Muscle of back (tissue), 11 donors: ENCODE data around the gene TUSC2. TPM values are rescaled to one million over a fixed set of nuclear protein-coding genes. Genes with fewer than 3 reads are reported as not detected.

Source experiments
- DNase-seq, 3 donors: peaks; one replicate each; pipeline versions ENCODE4 v3.0.0 to v3.0.0-alpha.2; 2013
- polyA plus RNA-seq, 10 donors: library from polyadenylated mRNA; unstranded; fragments of 120-200 nt; gene quantifications; one replicate each; pipeline ENCODE4 v1.2.1, GENCODE V29; 2013; ENCODE audit not compliant: insufficient read length in 10 of 10

TUSC2 gene
- polyA plus RNA-seq, 10 donors, result 14.3 to 20.2 (median 15.9) TPM

DNA sequence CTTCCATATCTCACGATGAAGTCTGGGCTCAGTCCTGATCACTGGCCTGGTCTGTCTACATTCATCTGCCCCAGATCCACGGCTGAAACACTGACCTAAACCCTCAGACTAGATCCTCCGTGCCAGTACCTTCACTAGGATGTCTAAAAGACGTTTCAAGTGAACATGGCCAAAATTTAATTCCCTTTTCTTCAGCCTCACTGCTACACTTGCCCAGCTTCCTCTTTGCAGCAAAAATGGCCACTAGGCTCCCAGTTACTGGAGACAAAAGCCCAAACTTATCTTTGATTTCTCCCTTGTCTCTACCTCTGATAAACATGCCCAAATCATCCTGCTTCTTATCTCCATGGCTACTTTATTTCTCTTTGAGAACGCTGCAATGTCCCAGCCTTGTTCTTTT, 10.9 kb upstream of the TUSC2 start:
- DNase-seq, result no peak

- peak; percentile 99 to 100 (median 99) for DNase-seq
These were observed 9.3 kb upstream of the TUSC2 start for GRCh38 chr3:50337175-50337861.

DNA sequence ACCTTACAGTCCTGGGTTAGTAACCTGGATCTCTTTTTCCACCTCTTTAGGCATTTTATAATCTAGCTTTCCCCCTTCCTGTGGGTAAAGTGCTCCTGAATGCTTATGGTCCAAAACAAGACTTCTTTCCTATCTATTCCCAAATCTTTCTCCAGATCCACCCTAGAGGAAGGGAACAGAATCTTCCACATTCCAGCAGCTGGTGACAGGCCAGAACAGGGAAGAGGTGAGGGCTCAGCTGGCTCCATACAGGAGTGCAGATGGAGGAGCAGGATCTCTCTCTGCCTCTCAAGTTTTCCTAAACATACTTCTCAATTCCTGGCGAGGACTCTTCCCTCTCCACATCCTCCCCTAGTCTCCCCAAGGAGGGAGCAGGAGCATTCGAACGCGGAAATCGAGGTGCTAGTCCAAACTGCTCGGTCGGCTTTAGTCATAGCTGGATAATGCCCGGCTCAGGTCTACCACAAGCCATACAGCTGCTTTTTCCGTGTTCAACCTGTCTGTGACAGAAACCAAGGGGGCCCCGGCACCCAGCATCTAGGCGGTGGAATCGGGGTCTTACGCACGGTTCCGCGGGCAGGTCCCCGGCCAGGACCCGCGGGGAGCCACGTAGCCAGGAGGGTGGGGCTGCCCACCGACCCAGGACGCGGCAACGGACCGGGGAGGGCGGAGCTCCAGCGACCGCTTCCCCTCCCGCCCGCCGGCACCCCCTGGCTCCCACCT, 8.6 kb upstream of the TUSC2 start:
- DNase-seq, result no peak

DNA sequence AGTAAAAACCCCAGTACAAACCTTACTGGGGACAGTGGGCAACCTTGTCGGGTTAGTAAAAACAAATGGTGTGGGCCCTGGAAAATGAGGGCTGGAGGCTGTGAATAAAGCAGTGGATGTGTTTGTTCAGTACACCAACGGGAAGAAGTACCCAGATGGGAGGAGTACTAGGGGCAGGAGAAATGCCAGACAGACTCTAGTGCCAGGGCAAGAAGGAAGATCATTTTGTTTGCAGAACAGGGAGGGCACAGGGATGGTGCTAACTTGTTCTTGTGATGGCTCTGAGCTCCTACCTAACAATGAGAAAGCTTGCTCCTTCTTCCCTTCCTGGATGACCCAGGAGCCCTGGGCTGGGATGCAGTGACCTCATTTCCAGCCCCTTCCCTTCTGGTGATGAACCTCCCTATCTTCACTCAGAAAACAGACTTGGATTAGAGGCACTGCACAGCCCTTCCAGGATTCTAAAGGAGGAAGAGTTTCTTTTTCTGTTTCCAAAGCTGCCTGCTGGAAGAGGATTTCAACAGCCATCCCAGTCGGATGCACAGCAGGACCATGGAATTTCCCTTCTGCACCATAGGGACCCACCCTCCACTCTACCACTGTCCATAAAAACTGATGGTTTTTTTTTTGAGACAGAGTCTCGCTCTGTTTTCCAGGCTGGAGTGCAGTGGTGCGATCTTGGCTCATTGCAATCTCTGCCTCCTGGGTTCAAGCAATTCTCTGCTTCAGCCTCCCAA, 6.5 kb upstream of the TUSC2 start:
- no peak for DNase-seq

GRCh38 chr3:50333744-50334328, 5.8 kb upstream of the TUSC2 start:
- DNase-seq, result peak in 1 of 3 donors; percentile 67

GRCh38 chr3:50331364-50331907, 3.4 kb upstream of the TUSC2 start:
- no peak for DNase-seq

DNA sequence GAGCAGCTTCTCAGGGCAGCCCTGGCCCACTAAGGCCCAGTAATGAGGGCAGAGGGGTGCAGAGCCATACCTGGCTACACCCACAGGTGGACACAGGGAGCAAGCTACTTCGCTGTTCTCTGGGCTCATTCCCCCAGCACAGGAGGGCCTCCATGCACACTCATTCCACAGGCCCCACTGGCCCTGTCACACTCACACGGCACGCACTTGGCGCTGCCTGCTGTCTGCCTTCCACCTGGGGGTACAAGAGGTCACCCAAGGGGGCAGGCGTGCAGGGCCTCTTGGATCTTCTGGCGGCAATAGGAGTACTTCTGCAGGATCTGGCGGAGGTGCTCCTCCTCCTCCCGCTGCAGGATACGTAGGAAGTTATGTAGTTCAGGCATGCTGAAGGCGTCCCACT, 2.3 kb upstream of the TUSC2 start:
- no peak for DNase-seq

- no peak for DNase-seq
These were observed 894 bp downstream of the TUSC2 start for GRCh38 chr3:50327129-50327528.

DNA sequence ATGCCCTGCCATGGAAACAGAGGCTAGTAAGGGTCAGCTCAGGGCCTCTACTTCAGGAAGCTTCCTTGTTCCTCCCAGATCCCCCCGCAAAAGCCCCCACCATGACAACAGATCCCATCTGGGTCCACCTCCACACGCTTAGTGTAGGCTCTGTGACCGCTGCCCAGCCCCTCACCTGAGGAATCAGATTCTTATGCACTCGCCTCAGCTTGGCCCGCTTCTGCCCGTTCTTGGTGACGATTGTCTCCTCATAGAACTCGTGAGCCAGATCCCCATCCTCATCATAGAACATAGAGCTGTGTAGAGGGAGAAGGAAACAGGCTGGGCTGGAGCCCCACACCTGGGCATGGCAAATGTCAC, 1.9 kb downstream of the TUSC2 start:
- DNase-seq, result no peak

GRCh38 chr3:50325497-50326181, 2.4 kb downstream of the TUSC2 start:
- DNase-seq, result no peak

DNA sequence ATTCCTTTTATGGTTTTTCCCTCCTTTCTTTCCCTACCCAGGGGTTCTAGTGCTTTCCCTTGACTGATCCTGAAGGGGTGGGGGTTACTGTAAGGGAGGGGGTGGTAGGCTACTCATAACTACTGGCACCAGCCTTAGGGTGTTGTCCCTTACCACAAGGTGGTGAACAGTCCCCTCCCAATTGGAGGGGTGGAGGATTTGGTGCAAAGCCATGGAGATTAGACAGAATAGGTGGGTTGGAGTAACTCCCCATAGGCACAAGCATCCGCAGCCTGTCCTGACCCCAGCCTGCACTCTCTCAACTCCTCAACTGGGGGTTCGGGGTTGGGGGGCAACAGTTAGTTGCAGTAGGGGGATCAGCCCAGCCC, 2.9 kb downstream of the TUSC2 start:
- no peak for DNase-seq

DNA sequence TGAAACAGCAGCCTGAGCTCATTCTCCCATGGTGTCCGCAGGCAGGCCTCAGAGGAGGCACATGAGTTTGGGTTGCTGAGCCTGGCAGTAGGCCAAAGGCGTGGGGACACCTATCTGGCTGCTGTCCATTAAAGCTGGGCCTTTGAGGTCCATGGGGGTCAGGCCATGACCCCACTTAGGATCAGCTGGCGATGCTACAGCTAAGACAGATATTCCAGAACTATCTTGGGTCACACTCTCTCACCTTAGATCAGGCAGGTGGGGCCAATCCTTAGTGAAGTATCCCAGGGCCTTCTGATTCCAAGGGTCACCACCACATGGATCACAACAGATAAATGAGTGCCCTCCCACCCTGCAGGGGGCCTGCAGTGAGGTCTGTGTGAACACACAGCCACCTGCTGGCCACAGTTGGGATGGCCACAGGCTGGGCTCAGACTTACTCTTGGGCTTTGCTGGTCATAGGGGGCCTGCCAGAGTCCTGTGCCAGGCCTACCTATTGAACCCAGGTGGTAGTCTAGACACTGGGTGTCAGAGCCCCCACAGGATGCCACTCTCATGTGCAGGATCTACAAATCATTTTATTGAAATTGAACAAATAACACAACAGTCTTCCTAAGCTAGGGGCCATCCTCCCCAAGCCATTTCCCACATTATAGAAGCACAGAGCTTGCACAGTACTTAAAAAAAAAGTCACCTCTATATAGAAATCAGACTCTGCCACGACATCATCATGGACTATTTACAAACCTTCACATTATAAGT, 3.5 kb downstream of the TUSC2 start:
- peak in 2 of 3 donors; percentile 66 to 81 for DNase-seq

- peak in 1 of 3 donors; percentile 55 for DNase-seq
These were observed 4.3 kb downstream of the TUSC2 start for GRCh38 chr3:50323614-50324199.

- DNase-seq, result peak in 1 of 3 donors; percentile 64
These were observed 4.9 kb downstream of the TUSC2 start for GRCh38 chr3:50323092-50323600.

DNA sequence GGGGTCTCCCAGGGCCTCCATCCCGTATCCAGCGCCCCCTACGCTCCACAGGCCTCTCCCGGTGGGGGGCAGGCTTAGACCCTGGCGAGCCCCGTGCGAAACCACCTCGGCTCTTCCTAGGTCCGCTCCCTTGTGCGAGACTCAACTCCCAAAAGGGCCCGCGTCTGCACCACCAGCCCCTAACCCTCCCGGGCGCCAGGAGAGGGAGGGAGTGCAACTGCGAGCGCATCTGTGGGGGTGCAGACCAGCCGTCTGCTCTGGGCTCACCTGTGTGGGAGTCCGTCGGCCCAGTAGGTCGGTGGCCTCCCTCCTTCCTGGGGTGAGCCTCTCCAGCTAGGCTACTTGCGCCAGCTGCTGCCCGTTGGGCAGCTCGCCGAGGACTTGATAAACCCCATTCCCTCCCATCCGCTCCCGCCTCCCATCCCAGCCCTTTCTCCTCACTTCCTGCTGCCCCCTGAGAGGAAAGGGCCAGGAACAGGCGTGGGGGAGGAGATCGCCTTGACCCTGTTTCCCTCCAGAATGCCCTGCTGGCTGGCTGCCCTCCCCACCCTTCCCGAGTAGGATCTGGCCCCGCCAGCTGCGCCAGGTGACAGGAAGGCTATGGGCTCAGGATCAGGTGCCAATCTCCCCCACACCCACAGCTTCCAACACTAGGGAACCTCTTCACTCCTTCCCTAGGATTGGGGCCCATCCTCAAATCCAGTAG, 5.5 kb downstream of the TUSC2 start, which contains the start of gene HYAL2:
HYAL2 (minus strand) TSS at position 360 of the 706 bp plus-strand sequence. CDS start 2,256 bp downstream, outside the sequence.
- DNase-seq, result peak in 1 of 3 donors; percentile 59

DNA sequence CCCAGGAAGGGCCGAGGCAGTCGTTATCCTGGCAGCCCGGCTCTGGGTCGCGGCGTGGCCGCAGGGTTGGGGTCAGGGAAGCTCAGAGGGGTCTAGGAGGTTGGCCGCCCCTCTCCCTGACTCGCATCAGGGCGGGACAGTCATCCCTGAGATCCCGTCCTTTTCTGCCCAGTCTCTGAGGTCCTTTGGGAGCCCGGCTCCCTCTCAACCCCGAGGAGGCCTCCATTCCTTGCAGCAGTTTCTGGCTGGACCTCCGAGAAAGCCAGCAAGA, 6.0 kb downstream of the TUSC2 start:
- DNase-seq, result no peak

DNA sequence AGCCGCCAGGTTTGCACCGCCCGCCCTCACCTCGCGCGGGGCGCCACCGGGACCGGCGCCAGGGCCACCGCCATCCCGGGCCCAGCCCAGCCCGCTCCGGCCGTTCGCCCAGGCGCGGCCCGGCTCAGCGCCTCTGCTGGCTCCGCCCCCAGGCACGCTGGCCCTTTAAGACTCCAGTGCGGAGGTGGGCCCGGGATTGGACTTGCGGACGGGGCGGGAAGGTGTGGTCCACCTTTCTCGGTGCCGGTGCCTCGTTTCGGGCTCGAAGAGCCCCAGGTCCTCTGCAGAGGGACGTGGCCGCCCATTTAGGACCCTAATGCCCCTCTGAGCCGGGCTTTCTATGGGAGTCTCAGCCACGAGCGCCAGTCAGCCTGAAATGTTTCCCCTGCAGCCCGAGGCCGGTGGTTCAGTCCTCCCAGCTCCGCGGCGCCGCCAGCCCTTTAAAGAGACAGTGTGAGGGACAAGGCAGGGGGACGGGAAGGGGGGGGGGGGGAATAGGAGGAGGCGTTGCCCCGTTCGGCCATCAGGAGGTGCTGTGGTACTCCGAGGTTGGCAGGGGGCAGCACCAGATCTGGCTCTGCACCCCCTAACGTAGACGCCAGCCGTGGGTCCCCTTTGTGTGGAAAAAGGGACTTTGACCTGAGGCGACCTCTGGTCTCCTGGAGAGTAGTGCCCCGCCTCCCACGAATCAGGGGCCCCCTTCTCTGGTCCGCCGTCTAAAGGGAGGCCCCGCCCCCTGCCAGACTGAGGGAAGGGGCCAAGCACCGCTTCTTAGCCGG, 6.5 kb downstream of the TUSC2 start:
- peak; percentile 90 to 97 (median 91) for DNase-seq

GRCh38 chr3:50320853-50321335, 7.1 kb downstream of the TUSC2 start:
- DNase-seq, result peak; percentile 77 to 95 (median 89)
